OCI-LY7 (cell line): ENCODE results near the gene FOXO3.

ENCODE experiments used
- CTCF ChIP-seq: fragments of 200-600 bp; sonication (generic); conservative IDR thresholded peaks from 2 replicates; pipeline ENCODE4 v1.5.1; 2014; ENCODE audit warnings: mild to moderate bottlenecking, antibody characterized with exemption, low read length, moderate library complexity, mixed read lengths
- EZH2phosphoT487 ChIP-seq: fragments of 200-600 bp; sonication (generic); IDR thresholded peaks from 2 replicates; pipeline ENCODE4 v1.6.1; 2018; ENCODE audit warnings: low read depth, borderline replicate concordance, mild to moderate bottlenecking, mixed run types, antibody characterized with exemption, low read length, moderate library complexity, mixed read lengths

GRCh38 chr6:108524528-108525248 is 36.0 kb upstream of the FOXO3 start:
- TF ChIP-seq EZH2phosphoT487 (no peak), CTCF (no peak)
